Upper lobe of right lung (tissue), 1 donor: ENCODE data around the gene MAJIN. TPM values are rescaled to one million over a fixed set of nuclear protein-coding genes. Genes with fewer than 3 reads are reported as not detected.

ENCODE experiments used
- ATAC-seq: fragments of 200-7000 bp; cut with Tn5 transposase; one replicate; pipeline ENCODE4 v1.9.1; 2020; ENCODE audit warnings: mild to moderate bottlenecking, moderate library complexity
- DNase-seq: peaks from one replicate; pipeline ENCODE4 v3.0.0-alpha.2; 2020
- H3K27ac ChIP-seq: fragments of 200-600 bp; one replicate; pipeline ENCODE4 v1.8.0; 2022
- H3K27me3 ChIP-seq: fragments of 200-600 bp; one replicate; pipeline ENCODE4 v1.8.0; 2022; ENCODE audit warnings: mild to moderate bottlenecking
- H3K36me3 ChIP-seq: fragments of 200-600 bp; one replicate; pipeline ENCODE4 v1.8.0; 2022
- H3K4me1 ChIP-seq: fragments of 200-600 bp; one replicate; pipeline ENCODE4 v1.8.0; 2022
- H3K4me3 ChIP-seq: fragments of 200-600 bp; one replicate; pipeline ENCODE4 v1.8.0; 2022; ENCODE audit warnings: mild to moderate bottlenecking
- H3K9me3 ChIP-seq: fragments of 200-600 bp; one replicate; pipeline ENCODE4 v1.8.0; 2022
- intact Hi-C: fragments of 100-400 bp; cut with DNase I; formaldehyde crosslinking; loops from one replicate; pipeline ENCODE4 v1.11.0; 2022
- total RNA-seq: library from RNA; stranded (reverse); fragmentation: NEBNext Ultra II Directional; extraction: Animal tissue kit (Norgen Biotek cat#: 25700); gene quantifications from one replicate; pipeline ENCODE4 v1.2.1, GENCODE V29; 2021
- TF ChIP-seq, protein P1 (sequence below): fragments of 200-600 bp; IDR thresholded peaks from one replicate; pipeline ENCODE4 v1.8.0; 2022; ENCODE audit warnings: antibody characterized with exemption
- donor health status: DM: no; HTN: yes; CAD: no; lungs with severe emphysema.

The MAJIN gene
- total RNA-seq, 1 donor from 2014 or later = not detected

GRCh38 chr11:64909653-64910343 lies 62.1 kb downstream of the MAJIN start:
- TF ChIP-seq, protein P1, sequence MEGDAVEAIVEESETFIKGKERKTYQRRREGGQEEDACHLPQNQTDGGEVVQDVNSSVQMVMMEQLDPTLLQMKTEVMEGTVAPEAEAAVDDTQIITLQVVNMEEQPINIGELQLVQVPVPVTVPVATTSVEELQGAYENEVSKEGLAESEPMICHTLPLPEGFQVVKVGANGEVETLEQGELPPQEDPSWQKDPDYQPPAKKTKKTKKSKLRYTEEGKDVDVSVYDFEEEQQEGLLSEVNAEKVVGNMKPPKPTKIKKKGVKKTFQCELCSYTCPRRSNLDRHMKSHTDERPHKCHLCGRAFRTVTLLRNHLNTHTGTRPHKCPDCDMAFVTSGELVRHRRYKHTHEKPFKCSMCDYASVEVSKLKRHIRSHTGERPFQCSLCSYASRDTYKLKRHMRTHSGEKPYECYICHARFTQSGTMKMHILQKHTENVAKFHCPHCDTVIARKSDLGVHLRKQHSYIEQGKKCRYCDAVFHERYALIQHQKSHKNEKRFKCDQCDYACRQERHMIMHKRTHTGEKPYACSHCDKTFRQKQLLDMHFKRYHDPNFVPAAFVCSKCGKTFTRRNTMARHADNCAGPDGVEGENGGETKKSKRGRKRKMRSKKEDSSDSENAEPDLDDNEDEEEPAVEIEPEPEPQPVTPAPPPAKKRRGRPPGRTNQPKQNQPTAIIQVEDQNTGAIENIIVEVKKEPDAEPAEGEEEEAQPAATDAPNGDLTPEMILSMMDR = no peak
- Histone ChIP-seq H3K4me3 (no peak overlapping the region), H3K27me3 (no peaks in the 10 kb centered on the region), H3K9me3 (no peaks in the 10 kb centered on the region), H3K4me1 (no peaks in the 10 kb centered on the region), H3K27ac (no peak overlapping the region), H3K36me3 (peaks cover 96% of the 10 kb centered on the region)
- ATAC-seq (no peak), DNase-seq (no peak)
- intact Hi-C loops = no loop called here

DNA sequence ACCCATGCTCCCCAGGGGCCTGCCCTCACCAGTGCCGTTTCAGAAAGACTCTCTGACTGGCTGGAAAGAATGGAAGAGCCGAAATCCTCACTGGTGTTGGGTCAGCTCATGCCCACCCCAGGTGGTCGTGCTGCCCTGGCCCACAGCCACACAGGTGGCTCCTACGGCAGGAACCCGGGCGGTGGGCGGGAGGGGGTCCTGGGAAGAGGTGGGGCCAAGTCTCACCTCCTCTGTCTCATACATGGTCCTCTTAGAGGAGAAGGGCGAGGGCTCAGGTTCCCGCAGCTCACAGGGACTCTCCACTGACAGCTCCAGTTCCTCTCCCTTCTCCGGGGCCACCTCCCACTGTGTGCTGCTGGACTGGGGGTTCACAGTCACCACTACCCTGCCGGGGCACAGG lies 63.1 kb downstream of the MAJIN start:
- H3K36me3 ChIP-seq = peaks cover 99% of the 10 kb centered on the region

DNA sequence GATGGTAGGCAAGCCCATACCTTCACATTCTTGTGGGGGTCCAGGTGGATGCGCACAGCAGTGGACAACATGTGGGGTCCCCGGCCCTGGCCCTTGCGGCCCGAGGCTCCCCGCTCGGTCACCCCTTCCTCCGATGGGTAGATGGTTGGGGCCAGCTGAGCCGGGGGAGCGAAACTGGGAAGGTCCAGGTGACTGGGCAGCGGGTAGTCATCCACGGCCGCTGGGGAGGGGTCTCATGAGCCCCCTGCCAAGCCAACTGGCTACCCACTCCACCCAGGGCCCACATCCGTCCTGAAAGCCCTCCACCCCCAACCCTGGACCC lies 65.6 kb downstream of the MAJIN start:
- DNase-seq (no peak), ATAC-seq (no peak)
- TF ChIP-seq, protein P1 = no peak
- H3K27me3 ChIP-seq = no peaks in the 10 kb centered on the region
- H3K27ac ChIP-seq = no peak overlapping the region
- intact Hi-C loops = no loop called here
- H3K4me1 ChIP-seq = no peaks in the 10 kb centered on the region
- H3K9me3 ChIP-seq = no peaks in the 10 kb centered on the region
- peaks cover 99% of the 10 kb centered on the region for H3K36me3 ChIP-seq
- no peak overlapping the region for H3K4me3 ChIP-seq

More for the DNA sequence above, 63.1 kb downstream of the MAJIN start:
- no peak overlapping the region for H3K27ac ChIP-seq
- DNase-seq = no peak
- ATAC-seq = no peak
- H3K9me3 ChIP-seq = no peaks in the 10 kb centered on the region
- intact Hi-C loops = no loop called here
- H3K4me3 ChIP-seq = no peak overlapping the region
- no peaks in the 10 kb centered on the region for H3K27me3 ChIP-seq
- no peaks in the 10 kb centered on the region for H3K4me1 ChIP-seq
- TF ChIP-seq, protein P1 = no peak

DNA sequence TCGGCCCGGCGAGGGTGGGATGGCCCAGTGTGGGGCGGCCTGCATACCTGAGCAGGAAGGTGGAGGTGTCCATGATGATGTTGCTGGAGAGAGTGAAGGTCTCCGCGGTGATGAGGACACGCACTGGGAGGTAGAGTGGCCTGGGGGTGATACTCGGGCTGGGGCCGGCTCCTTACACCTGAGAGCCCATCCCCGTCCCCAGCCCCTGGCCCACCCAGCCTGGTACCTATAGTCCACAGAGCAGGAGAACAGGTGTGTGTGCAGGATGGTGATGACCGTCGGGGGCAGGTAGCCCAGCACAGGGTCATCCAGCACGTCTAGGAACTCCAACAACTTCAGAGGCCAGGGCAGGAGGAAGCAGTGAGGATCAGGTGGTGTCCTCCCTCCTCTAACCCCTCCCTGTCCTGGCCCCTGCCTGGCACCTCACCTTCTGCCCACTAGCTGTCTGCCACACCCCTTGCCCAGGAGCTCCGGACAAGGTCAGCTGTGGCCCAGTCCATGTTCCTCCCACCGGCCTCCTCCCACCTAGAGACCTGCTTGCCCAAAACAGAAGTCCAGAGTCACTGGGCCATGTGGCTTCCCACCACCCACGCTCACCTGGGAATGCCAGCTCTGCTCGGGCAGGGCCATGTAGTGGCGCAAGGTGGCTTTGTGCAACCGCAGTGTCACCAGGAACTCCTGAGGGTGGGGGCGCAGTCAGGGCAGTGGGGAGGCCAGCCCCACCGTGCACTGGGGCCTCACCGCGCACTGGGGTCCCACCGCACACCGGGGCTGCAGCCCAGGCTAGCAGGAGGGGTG lies 66.2 kb downstream of the MAJIN start:
- no peak for ATAC-seq
- TF ChIP-seq, protein P1 = no peak
- H3K27ac ChIP-seq = no peak overlapping the region
- H3K4me3 ChIP-seq = no peak overlapping the region
- H3K36me3 ChIP-seq = peaks cover 99% of the 10 kb centered on the region
- H3K9me3 ChIP-seq = no peaks in the 10 kb centered on the region
- no peaks in the 10 kb centered on the region for H3K27me3 ChIP-seq
- no peaks in the 10 kb centered on the region for H3K4me1 ChIP-seq
- no peak for DNase-seq
- intact Hi-C loops = no loop called here

- no peaks in the 10 kb centered on the region for H3K27me3 ChIP-seq
- no peak for ATAC-seq
- TF ChIP-seq, protein P1 = no peak
- H3K4me1 ChIP-seq = no peaks in the 10 kb centered on the region
- DNase-seq = no peak
- intact Hi-C loops = no loop called here
- H3K27ac ChIP-seq = no peak overlapping the region
- peaks cover 90% of the 10 kb centered on the region for H3K36me3 ChIP-seq
- no peaks in the 10 kb centered on the region for H3K9me3 ChIP-seq
- no peak overlapping the region for H3K4me3 ChIP-seq
Observed at GRCh38 chr11:64903291-64903833, 68.5 kb downstream of the MAJIN start.
